Activated T-cell treated with anti-CD3 and anti-CD28 coated beads, Interleukin-2, amount 50 U/mL, for 24 hours (primary cell): ENCODE measurements around the gene PAWR.

Source experiments
- DNase-seq: peaks from one replicate; pipeline ENCODE4 v3.0.0-alpha.2; 2020
- H3K27ac Mint-ChIP-seq: 2 replicates; pipeline ENCODE4 v1.8.0; 2020; ENCODE audit warnings: mild to moderate bottlenecking, mixed read lengths
- H3K27me3 Mint-ChIP-seq: 2 replicates; pipeline ENCODE4 v1.8.0; 2020; ENCODE audit warnings: mixed read lengths
- H3K36me3 Mint-ChIP-seq: 2 replicates; pipeline ENCODE4 v1.8.0; 2020; ENCODE audit warnings: low read depth, mixed read lengths
- H3K4me1 Mint-ChIP-seq: 2 replicates; pipeline ENCODE4 v1.8.0; 2020; ENCODE audit warnings: low read depth, mixed read lengths
- H3K4me3 Mint-ChIP-seq: 2 replicates; pipeline ENCODE4 v1.8.0; 2020; ENCODE audit warnings: mild to moderate bottlenecking, moderate library complexity, mixed read lengths
- H3K9me3 Mint-ChIP-seq: 2 replicates; pipeline ENCODE4 v1.8.0; 2020; ENCODE audit warnings: mixed read lengths

PAWR gene

DNA sequence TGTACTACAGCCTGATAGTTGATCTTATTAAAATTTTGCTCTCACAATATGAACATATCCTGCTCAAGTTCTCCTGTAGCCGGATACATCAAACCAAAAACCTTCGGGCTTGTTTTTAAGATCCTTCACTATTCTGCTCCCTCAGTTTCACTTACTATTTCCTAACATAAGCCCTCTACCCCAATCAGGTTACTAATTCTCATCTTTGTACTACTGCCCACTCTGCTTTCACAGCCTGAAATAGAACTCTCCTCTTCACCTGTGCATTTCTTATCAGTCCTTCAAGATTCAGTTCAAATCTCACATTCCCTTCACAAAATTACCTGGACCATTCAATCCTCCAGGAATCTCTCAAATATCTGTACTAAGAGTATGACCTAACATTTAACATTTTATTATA, 14.2 kb downstream of the PAWR start:
- H3K4me1 Mint-ChIP-seq = peaks cover 3% of the 10 kb centered on the region
- H3K9me3 Mint-ChIP-seq = peaks cover 2% of the 10 kb centered on the region
- DNase-seq = no peak
- H3K27ac Mint-ChIP-seq = no peak overlapping the region
- peaks cover 21% of the 10 kb centered on the region for H3K27me3 Mint-ChIP-seq
- no peak overlapping the region for H3K4me3 Mint-ChIP-seq
- H3K36me3 Mint-ChIP-seq = no peaks in the 10 kb centered on the region

DNA sequence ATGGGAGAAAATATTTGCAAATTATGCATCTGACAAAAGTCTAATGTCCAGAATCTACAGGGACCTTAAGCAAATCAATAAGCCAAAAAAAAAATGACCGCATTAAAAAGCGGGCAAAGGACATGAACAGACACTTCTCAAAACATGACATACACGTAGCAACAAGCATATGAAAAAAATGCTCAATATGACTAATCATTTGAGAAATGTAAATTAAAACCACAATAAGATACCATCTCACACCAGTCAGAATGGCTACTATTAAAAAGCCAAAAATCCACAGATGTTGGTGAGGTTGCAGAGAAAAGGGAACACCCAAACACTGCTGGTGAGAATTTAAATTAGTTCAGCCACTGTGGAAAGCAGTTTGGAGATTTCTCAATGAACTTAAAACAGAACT, 16.1 kb downstream of the PAWR start:
- peaks cover 3% of the 10 kb centered on the region for H3K4me1 Mint-ChIP-seq
- H3K36me3 Mint-ChIP-seq = no peaks in the 10 kb centered on the region
- peaks cover 2% of the 10 kb centered on the region for H3K9me3 Mint-ChIP-seq
- H3K27me3 Mint-ChIP-seq = peaks cover 8% of the 10 kb centered on the region
- H3K4me3 Mint-ChIP-seq = no peak overlapping the region
- DNase-seq = no peak
- no peak overlapping the region for H3K27ac Mint-ChIP-seq

DNA sequence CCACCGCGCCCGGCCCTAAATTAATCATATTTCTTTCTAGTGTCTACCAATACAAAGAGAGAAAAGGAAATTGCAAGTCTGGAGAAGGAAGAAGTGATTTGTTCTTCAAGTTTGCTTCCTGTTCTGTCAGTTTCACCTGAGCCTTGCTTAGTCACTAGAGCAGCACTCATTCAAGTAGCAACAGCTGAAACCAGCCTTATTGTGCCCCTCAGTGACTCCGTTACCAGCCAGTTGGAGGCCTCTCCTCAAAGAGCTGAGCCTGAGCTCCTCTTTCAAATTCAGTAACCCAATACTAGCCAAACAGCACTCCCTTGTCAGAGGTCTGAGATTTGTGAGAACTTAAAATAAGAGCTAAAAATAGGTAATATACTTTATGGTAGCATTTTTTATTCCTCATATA, 17.4 kb downstream of the PAWR start:
- Mint-ChIP-seq H3K4me1 (peaks cover 3% of the 10 kb centered on the region), H3K27ac (no peak overlapping the region), H3K9me3 (peaks cover 2% of the 10 kb centered on the region), H3K36me3 (no peaks in the 10 kb centered on the region), H3K27me3 (peaks cover 4% of the 10 kb centered on the region), H3K4me3 (no peak overlapping the region)
- no peak for DNase-seq

DNA sequence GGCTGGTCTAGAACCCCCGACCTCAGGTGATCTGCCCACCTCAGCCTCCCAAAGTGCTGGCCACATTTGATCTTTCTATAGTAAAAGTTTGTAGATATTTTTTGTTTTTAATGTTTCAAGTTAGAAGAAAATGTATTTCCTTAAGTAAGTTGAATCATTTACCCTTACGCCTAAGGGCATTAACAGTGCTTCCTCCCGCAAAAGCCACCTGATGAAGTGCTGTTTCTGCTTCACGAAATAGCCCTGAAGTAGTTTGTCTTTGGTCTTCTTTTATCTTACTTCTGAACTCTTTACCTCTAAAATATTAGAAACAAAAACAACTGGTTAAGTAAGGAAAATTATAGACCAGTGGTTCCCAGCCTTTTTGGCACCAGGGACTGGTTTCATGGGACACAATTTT, 22.7 kb downstream of the PAWR start:
- Mint-ChIP-seq H3K36me3 (no peaks in the 10 kb centered on the region), H3K4me1 (no peaks in the 10 kb centered on the region), H3K27me3 (no peaks in the 10 kb centered on the region), H3K27ac (no peak overlapping the region), H3K4me3 (no peak overlapping the region), H3K9me3 (no peaks in the 10 kb centered on the region)
- no peak for DNase-seq

DNA sequence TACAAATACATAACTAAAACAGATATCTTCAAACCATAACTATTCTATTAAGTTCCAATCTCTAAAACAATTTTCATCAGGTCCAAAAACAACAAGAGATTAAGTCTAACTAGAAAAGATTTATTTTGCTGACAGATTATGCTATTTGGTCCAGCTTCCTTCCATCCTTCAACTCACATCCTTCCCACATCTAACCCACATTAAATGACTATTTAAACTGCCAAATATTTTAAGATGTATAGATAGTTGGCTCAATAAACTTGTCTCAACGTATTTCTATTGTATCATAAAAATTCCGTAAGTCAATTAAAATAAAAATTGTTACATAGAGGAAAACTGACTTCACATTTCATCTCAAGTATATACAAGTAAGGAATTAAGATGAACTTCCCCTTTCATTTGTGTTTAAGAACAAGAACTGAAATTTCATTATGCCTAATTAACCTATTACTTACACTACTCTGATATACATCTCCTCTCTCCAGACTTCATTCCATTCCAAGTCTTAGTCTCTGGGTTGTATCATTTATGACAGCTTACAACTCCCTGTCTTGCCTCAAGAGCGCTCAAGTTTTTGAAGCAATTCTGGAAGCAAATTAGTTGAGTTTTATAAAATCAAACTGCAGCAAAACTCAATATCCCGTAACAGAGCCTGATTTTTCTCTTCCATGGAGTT, 25.4 kb downstream of the PAWR start:
- Mint-ChIP-seq H3K27ac (no peak overlapping the region), H3K27me3 (no peaks in the 10 kb centered on the region), H3K4me3 (no peak overlapping the region), H3K4me1 (no peaks in the 10 kb centered on the region), H3K9me3 (no peaks in the 10 kb centered on the region), H3K36me3 (no peaks in the 10 kb centered on the region)
- no peak for DNase-seq

DNA sequence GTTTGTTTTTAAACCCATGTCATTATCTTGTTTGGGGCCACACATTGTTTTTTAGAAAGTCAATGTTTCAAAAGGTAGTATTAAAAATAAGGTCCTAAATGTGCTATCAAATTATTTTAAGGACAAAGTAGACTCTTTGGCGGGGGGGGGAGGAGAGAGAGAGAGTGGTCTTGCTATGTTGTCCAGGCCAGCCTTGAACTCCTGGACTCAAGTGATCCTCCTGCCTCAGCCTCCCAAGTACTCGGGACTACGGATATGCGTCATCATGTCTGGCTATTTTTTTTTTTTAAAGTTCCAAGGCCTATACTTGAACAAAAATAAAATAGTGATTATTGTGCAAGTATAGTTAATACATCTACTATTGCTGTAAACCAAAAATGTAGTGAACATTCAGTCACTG, 26.2 kb downstream of the PAWR start:
- no peak for DNase-seq
- no peaks in the 10 kb centered on the region for H3K4me1 Mint-ChIP-seq
- H3K4me3 Mint-ChIP-seq = no peak overlapping the region
- no peaks in the 10 kb centered on the region for H3K36me3 Mint-ChIP-seq
- no peaks in the 10 kb centered on the region for H3K9me3 Mint-ChIP-seq
- no peaks in the 10 kb centered on the region for H3K27me3 Mint-ChIP-seq
- H3K27ac Mint-ChIP-seq = no peak overlapping the region

DNA sequence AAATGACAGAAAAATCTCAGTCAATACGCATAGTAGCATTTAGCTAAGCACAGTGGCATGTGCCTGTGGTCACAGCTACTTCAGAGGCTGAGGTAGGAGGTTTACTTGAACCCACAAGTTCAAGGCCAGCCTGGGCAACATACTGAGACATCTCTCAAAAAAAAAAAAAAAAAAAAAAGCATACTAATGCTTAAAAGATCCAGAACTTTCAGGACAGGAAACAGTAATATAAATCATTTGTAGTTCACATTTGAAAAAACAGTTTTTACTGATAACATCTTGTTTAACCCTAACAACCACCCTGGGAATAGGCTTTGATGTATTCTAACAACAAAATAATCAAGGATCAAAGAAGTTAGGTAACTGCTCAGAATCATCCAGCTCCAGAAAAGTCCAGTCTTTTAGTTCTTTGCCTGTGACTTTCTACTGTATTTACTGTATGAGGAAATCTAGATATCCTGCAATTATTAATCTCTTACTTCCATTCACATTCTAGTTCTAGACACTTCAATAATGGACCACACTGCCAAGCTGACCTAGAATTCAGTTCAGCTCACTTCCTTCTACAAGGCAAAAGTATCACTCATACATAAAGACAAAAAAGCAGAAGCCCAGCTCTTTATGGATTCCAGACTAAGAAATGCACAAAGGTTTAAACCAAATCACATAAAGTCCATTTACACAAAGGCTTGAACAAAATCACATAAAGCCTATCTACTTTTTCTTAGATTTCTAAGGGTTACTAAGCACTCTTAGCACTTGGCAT, 28.5 kb downstream of the PAWR start:
- H3K4me3 Mint-ChIP-seq = no peak overlapping the region
- H3K27me3 Mint-ChIP-seq = no peaks in the 10 kb centered on the region
- no peaks in the 10 kb centered on the region for H3K36me3 Mint-ChIP-seq
- no peaks in the 10 kb centered on the region for H3K9me3 Mint-ChIP-seq
- H3K27ac Mint-ChIP-seq = no peak overlapping the region
- no peaks in the 10 kb centered on the region for H3K4me1 Mint-ChIP-seq
- no peak for DNase-seq

DNA sequence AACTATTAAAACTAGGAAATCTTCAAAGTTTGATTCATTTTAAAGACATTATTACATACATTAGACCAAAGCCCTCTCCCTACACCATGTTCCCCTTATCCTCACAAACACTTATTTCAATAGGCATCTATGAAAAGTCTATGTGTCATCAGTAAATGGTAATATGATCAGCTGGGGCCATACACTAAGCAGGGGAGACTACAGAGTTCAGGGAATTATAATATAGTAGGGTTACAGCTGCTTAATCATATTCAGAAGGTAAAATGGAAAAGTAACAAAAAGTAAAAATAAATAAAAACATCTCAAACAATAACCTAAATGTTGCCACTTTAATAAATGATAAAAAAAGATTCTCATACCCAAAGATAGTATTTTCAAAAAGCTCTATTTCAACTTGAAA, 29.1 kb downstream of the PAWR start:
- Mint-ChIP-seq H3K27ac (no peak overlapping the region), H3K4me1 (no peaks in the 10 kb centered on the region), H3K9me3 (no peaks in the 10 kb centered on the region), H3K36me3 (no peaks in the 10 kb centered on the region), H3K27me3 (no peaks in the 10 kb centered on the region), H3K4me3 (no peak overlapping the region)
- no peak for DNase-seq

DNA sequence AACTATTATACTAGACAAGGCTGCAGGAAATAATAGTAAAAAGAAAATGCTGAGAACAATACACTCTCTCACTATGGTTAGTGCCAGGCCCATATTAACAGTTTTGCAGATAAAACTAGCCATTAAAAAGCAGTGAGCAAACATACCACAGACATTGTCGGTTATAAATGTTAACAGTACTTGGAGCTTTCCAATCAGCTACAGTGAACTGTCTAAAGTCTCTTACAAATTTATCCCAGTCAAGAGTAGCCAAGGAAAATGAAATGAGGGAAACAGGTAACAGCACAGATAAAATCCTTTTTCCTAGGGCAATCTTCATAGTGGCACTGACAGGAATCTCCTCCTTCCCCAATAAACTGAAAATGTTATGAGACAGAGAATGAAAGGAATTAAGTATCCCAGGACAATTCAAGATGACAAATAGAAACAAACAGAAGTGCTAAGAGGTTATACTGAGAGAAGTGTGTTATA, 30.8 kb downstream of the PAWR start:
- Mint-ChIP-seq H3K36me3 (no peaks in the 10 kb centered on the region), H3K4me3 (no peak overlapping the region), H3K27me3 (no peaks in the 10 kb centered on the region), H3K9me3 (no peaks in the 10 kb centered on the region), H3K4me1 (no peaks in the 10 kb centered on the region), H3K27ac (no peak overlapping the region)
- no peak for DNase-seq

DNA sequence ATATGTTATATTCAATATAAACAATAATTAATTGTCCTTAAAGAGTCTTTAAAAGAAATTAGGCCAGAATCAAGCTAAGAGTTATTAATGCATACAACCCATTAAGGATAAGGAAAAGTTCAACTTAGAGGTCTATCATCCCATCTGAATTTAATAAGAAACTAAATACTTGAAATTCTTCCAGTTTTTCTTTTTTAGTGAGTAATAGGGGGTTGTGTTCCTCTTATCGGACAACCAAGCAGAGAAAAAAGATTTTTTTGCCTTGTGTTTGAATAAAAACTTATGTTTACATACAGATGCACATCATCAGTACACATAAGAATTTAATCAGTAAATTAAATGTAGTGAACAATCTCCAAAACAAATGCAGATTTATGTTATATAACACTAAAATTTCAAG, 32.5 kb downstream of the PAWR start:
- H3K9me3 Mint-ChIP-seq = no peaks in the 10 kb centered on the region
- DNase-seq = no peak
- no peak overlapping the region for H3K27ac Mint-ChIP-seq
- H3K4me3 Mint-ChIP-seq = no peak overlapping the region
- H3K27me3 Mint-ChIP-seq = no peaks in the 10 kb centered on the region
- no peaks in the 10 kb centered on the region for H3K4me1 Mint-ChIP-seq
- H3K36me3 Mint-ChIP-seq = no peaks in the 10 kb centered on the region

DNA sequence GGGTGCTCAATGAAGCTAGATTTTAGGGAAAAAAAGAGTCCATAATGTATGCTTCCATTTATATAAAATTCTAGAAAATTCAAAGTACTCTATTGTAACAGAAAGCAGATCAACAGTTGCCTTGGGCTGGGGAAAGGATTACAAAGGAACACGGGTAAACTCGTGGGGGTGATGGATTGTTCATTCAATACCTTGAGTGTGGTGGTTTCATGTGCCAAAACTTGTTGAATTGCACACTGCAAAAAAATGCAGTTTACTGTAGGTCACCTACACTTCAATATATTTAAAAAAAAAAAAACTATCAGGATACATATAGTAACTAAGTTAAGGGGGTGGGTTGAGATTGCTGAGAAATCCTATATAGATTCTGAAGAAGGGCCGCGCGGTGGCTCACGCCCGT, 33.6 kb downstream of the PAWR start:
- Mint-ChIP-seq H3K4me3 (no peak overlapping the region), H3K9me3 (no peaks in the 10 kb centered on the region), H3K4me1 (no peaks in the 10 kb centered on the region), H3K27me3 (no peaks in the 10 kb centered on the region), H3K27ac (no peak overlapping the region), H3K36me3 (no peaks in the 10 kb centered on the region)
- DNase-seq = no peak

DNA sequence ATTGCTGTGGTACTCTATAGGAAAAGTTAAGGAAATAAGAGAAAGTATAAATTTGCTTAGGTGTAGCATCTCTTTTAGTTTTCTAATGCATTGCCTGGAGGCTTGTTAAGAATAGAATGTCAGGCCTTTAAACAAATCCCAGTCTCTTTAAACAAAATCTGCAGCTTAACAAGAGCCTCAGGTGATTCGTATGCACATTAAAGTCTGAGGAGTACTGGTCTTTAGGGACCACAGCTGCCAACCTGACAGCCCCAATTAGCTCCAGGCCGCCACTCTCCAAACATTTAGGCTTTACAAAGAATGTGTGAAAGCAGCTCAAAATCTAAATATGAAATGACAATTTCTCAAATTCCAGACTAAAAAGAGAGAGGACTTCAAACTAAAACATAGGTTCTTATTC, 35.7 kb downstream of the PAWR start:
- Mint-ChIP-seq H3K4me3 (no peak overlapping the region), H3K4me1 (no peaks in the 10 kb centered on the region), H3K36me3 (no peaks in the 10 kb centered on the region), H3K27me3 (no peaks in the 10 kb centered on the region), H3K27ac (no peak overlapping the region), H3K9me3 (no peaks in the 10 kb centered on the region)
- no peak for DNase-seq

DNA sequence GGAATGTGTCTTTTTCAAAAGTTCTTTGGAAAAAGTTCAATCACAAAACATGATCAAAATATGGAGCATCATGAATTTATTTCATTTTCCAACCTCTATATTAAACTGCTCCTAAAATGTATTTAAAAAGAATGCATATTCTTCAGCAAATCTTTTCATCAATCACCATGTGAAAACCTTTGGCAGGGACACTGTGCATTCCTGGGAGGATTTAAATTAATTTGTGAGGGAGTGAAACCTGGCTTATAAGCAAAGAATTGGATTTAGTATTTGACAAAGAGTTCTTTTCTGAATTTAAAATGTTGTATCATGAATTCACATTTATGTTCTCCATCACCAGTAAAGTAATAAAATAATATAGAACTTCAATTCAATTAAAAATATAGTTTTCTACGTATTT, 38.2 kb downstream of the PAWR start:
- Mint-ChIP-seq H3K9me3 (no peaks in the 10 kb centered on the region), H3K4me3 (no peak overlapping the region), H3K4me1 (no peaks in the 10 kb centered on the region), H3K36me3 (no peaks in the 10 kb centered on the region), H3K27me3 (no peaks in the 10 kb centered on the region), H3K27ac (no peak overlapping the region)
- DNase-seq = no peak

DNA sequence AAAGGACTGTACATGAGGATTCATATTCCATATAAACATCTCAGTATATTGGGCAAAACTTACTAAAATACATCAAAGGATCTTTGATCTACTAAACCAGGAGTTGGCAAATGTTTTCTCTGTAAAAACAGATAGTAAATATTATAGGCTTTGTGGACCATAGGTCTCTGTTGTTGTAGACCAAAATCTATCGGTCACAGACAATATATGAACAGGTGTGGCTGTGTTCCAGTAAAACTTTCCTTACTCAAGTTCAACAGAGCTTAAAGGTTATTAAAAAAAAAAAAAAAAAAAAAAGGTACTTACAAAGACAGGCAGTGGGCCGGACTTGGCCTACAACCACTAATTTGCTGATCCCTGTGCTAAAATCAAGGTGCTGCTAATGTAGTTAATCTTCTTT, 40.3 kb downstream of the PAWR start:
- H3K9me3 Mint-ChIP-seq = no peaks in the 10 kb centered on the region
- DNase-seq = no peak
- H3K36me3 Mint-ChIP-seq = no peaks in the 10 kb centered on the region
- H3K27ac Mint-ChIP-seq = no peak overlapping the region
- no peaks in the 10 kb centered on the region for H3K27me3 Mint-ChIP-seq
- no peak overlapping the region for H3K4me3 Mint-ChIP-seq
- H3K4me1 Mint-ChIP-seq = no peaks in the 10 kb centered on the region

DNA sequence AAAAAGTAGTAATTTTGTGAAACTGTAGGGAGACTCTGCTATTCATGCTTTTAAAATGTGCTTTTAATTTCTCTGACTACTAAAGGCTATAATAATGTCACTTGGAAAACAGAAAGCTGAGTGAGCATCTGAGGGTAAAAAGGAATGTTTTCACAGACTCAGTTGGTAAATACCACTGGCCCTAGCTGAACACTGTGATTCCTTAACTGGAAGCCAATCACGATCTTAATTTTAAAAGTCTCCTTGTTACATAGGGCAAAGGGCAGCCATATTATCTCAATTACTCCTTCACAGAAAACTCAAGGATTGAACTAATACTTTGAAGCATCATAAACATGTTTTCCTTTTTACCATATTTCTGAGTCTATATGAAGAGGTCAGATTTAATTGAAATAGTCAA, 41.9 kb downstream of the PAWR start:
- H3K27me3 Mint-ChIP-seq = no peaks in the 10 kb centered on the region
- DNase-seq = no peak
- no peaks in the 10 kb centered on the region for H3K36me3 Mint-ChIP-seq
- no peaks in the 10 kb centered on the region for H3K9me3 Mint-ChIP-seq
- no peaks in the 10 kb centered on the region for H3K4me1 Mint-ChIP-seq
- H3K4me3 Mint-ChIP-seq = no peak overlapping the region
- H3K27ac Mint-ChIP-seq = no peak overlapping the region
